ENCODE results near the gene WDPCP.

DNA sequence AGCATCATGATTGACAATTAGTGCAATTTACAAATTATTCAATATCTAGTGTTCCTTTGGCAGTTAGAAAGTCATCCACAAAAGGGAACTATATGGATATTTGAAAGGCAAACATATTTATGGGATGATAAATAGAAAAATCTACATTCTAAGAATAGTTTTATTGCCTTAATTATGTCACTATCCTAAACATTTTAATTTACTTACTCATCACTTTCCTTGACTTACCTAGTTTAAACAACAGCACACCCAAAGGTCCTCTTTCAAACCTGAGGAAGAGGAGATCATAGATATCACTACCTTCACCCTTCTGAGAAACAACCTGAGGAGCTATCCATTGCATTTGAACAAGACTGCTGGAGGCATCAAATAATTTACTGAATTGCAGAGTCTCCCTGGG lies 184.5 kb downstream of the WDPCP start:
- no peak for TF ChIP-seq RAD21 (conservative IDR thresholded peaks at IDR 0.05)
- TF ChIP-seq, protein P1, sequence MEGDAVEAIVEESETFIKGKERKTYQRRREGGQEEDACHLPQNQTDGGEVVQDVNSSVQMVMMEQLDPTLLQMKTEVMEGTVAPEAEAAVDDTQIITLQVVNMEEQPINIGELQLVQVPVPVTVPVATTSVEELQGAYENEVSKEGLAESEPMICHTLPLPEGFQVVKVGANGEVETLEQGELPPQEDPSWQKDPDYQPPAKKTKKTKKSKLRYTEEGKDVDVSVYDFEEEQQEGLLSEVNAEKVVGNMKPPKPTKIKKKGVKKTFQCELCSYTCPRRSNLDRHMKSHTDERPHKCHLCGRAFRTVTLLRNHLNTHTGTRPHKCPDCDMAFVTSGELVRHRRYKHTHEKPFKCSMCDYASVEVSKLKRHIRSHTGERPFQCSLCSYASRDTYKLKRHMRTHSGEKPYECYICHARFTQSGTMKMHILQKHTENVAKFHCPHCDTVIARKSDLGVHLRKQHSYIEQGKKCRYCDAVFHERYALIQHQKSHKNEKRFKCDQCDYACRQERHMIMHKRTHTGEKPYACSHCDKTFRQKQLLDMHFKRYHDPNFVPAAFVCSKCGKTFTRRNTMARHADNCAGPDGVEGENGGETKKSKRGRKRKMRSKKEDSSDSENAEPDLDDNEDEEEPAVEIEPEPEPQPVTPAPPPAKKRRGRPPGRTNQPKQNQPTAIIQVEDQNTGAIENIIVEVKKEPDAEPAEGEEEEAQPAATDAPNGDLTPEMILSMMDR (IDR thresholded peaks at IDR 0.05; ENCODE audit: poor library complexity, severe bottlenecking): no peak
- no peak for TF ChIP-seq EP300 (conservative IDR thresholded peaks at IDR 0.05; ENCODE audit: poor library complexity, severe bottlenecking)
- TF ChIP-seq, protein P2, sequence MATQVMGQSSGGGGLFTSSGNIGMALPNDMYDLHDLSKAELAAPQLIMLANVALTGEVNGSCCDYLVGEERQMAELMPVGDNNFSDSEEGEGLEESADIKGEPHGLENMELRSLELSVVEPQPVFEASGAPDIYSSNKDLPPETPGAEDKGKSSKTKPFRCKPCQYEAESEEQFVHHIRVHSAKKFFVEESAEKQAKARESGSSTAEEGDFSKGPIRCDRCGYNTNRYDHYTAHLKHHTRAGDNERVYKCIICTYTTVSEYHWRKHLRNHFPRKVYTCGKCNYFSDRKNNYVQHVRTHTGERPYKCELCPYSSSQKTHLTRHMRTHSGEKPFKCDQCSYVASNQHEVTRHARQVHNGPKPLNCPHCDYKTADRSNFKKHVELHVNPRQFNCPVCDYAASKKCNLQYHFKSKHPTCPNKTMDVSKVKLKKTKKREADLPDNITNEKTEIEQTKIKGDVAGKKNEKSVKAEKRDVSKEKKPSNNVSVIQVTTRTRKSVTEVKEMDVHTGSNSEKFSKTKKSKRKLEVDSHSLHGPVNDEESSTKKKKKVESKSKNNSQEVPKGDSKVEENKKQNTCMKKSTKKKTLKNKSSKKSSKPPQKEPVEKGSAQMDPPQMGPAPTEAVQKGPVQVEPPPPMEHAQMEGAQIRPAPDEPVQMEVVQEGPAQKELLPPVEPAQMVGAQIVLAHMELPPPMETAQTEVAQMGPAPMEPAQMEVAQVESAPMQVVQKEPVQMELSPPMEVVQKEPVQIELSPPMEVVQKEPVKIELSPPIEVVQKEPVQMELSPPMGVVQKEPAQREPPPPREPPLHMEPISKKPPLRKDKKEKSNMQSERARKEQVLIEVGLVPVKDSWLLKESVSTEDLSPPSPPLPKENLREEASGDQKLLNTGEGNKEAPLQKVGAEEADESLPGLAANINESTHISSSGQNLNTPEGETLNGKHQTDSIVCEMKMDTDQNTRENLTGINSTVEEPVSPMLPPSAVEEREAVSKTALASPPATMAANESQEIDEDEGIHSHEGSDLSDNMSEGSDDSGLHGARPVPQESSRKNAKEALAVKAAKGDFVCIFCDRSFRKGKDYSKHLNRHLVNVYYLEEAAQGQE (IDR thresholded peaks at IDR 0.05; ENCODE audit: borderline replicate concordance): no peak
- TF ChIP-seq SMC3 (conservative IDR thresholded peaks at IDR 0.05; ENCODE audit: poor library complexity): no peak
- no peak for TF ChIP-seq TAF1 (IDR thresholded peaks at IDR 0.05; ENCODE audit: low read depth)
- no peak for TF ChIP-seq EZH2 (IDR thresholded peaks at IDR 0.05; ENCODE audit: borderline replicate concordance, insufficient read depth, low read length, poor library complexity, severe bottlenecking)
- TF ChIP-seq POLR2AphosphoS5 (IDR thresholded peaks at IDR 0.05): no peak

Data from neural cell (in vitro differentiated cells).